MCF 10A (cell line): ENCODE results near the gene HSD11B2. TPM values are rescaled to one million over a fixed set of nuclear protein-coding genes. Genes with fewer than 3 reads are reported as not detected.

ENCODE experiments used
- BruUV-seq: library from RNA; stranded (reverse); fragments of 400-500 nt; replicated peaks from 2 replicates; lab custom pipeline; 2021; lab: Mats Ljungman, UMichigan
- CTCF ChIA-PET: fragments of 300-600 bp; sonication (Branson Sonifier 250); formaldehyde crosslinking; extraction: SDS; loops from one replicate; lab custom pipeline; 2021; ENCODE audit warnings: antibody characterized with exemption, inconsistent platforms; lab: Yijun Ruan, JAX
- POLR2A ChIA-PET: fragments of 300-600, 350-650 bp; sonication (Branson Sonifier 250); formaldehyde crosslinking; extraction: SDS; loops from one replicate; lab custom pipeline; 2020; ENCODE audit warnings: antibody characterized with exemption, inconsistent platforms; lab: Yijun Ruan, JAX
- DNase-seq: peaks from one replicate; pipeline ENCODE4 v3.0.0-alpha.2; 2018; ENCODE audit not compliant: unreplicated experiment
- H3K27ac Mint-ChIP-seq: one replicate; pipeline ENCODE4 v1.8.0; 2022; ENCODE audit warnings: mild to moderate bottlenecking, low read depth, mixed read lengths; ENCODE audit not compliant: unreplicated experiment
- H3K27me3 Mint-ChIP-seq: one replicate; pipeline ENCODE4 v1.8.0; 2022; ENCODE audit warnings: mixed read lengths; ENCODE audit not compliant: insufficient read depth, unreplicated experiment
- H3K36me3 Mint-ChIP-seq: one replicate; pipeline ENCODE4 v1.8.0; 2022; ENCODE audit warnings: mild to moderate bottlenecking, moderate library complexity, mixed read lengths; ENCODE audit not compliant: insufficient read depth, unreplicated experiment
- H3K4me1 Mint-ChIP-seq: one replicate; pipeline ENCODE4 v1.8.0; 2022; ENCODE audit warnings: mixed read lengths; ENCODE audit not compliant: insufficient read depth, unreplicated experiment
- H3K4me3 Mint-ChIP-seq: one replicate; pipeline ENCODE4 v1.8.0; 2022; ENCODE audit warnings: mild to moderate bottlenecking, moderate library complexity, mixed read lengths; ENCODE audit not compliant: unreplicated experiment
- H3K9me3 Mint-ChIP-seq: one replicate; pipeline ENCODE4 v1.8.0; 2022; ENCODE audit warnings: mixed read lengths; ENCODE audit not compliant: unreplicated experiment
- intact Hi-C: fragments of 100-400 bp; cut with micrococcal nuclease; formaldehyde crosslinking; loops from 2 replicates; pipeline ENCODE4 v1.14.1; 2022
- total RNA-seq: library from RNA; stranded (reverse); gene quantifications from 2 replicates; pipeline ENCODE4 v1.2.3, GENCODE V29; 2022
- TF ChIP-seq, protein P1 (sequence below): fragments of 200-600 bp; IDR thresholded peaks from one replicate; pipeline ENCODE4 v1.8.0; 2022; ENCODE audit warnings: antibody characterized with exemption, mild to moderate bottlenecking; ENCODE audit not compliant: unreplicated experiment

HSD11B2 gene
- total RNA-seq, 1 experiment from 2014 or later, result 0.86 TPM

DNA sequence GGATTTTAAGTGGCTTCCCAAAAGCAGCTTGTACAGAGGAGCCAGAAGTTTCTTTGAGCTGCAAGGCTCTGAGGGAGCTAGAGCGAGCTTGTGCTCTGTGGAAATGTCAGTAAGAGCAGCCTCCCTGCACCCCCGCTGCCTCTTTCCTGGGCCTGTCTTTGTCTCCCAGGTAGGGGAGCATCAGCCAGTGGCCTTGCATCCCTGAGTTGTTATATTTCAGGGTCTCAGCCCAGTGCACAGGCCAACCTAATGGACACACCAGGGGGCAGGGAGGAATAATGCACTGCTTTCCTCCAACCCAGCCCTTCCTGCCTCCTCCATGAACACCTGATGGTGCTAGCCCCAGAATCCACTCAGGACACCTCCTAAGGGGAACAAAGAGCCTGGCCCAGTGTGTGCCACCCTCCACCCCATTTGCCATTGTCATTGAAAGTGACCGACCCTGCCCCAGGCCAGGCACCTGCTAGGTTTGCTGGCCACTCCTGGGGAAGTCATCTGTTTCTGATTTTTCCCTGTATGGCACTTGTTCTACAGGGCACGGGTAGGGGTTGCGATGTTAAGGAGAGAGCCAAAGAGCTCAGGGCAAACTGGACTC lies 44.0 kb upstream of the HSD11B2 start:
- ChIA-PET CTCF (interaction anchor here (0.6 kb wide), 1 partner anchor 54 kb away, joined by 3 read pairs; no protein-coding TSS in a partner anchor), POLR2A (no interaction called here)
- Mint-ChIP-seq H3K27me3 (peaks cover 23% of the 10 kb centered on the region), H3K27ac (no peak overlapping the region), H3K4me1 (no peaks in the 10 kb centered on the region), H3K36me3 (no peaks in the 10 kb centered on the region), H3K4me3 (no peak overlapping the region), H3K9me3 (no peaks in the 10 kb centered on the region)
- intact Hi-C loops, result no loop called here
- no TSS peak for BruUV-seq
- no peak for DNase-seq
- TF ChIP-seq, protein P1, sequence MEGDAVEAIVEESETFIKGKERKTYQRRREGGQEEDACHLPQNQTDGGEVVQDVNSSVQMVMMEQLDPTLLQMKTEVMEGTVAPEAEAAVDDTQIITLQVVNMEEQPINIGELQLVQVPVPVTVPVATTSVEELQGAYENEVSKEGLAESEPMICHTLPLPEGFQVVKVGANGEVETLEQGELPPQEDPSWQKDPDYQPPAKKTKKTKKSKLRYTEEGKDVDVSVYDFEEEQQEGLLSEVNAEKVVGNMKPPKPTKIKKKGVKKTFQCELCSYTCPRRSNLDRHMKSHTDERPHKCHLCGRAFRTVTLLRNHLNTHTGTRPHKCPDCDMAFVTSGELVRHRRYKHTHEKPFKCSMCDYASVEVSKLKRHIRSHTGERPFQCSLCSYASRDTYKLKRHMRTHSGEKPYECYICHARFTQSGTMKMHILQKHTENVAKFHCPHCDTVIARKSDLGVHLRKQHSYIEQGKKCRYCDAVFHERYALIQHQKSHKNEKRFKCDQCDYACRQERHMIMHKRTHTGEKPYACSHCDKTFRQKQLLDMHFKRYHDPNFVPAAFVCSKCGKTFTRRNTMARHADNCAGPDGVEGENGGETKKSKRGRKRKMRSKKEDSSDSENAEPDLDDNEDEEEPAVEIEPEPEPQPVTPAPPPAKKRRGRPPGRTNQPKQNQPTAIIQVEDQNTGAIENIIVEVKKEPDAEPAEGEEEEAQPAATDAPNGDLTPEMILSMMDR, result no peak

- Mint-ChIP-seq H3K36me3 (no peaks in the 10 kb centered on the region), H3K27me3 (peaks cover 23% of the 10 kb centered on the region), H3K4me3 (no peak overlapping the region), H3K4me1 (no peaks in the 10 kb centered on the region), H3K9me3 (no peaks in the 10 kb centered on the region), H3K27ac (no peak overlapping the region)
- ChIA-PET CTCF (interaction anchor here (0.6 kb wide), 1 partner anchor 53 kb away, joined by 3 read pairs; no protein-coding TSS in a partner anchor), POLR2A (no interaction called here)
- TF ChIP-seq, protein P1, result no peak
- no peak for DNase-seq
- no TSS peak for BruUV-seq
- intact Hi-C loops, result no loop called here
Observed at GRCh38 chr16:67387479-67388079, 43.3 kb upstream of the HSD11B2 start.

DNA sequence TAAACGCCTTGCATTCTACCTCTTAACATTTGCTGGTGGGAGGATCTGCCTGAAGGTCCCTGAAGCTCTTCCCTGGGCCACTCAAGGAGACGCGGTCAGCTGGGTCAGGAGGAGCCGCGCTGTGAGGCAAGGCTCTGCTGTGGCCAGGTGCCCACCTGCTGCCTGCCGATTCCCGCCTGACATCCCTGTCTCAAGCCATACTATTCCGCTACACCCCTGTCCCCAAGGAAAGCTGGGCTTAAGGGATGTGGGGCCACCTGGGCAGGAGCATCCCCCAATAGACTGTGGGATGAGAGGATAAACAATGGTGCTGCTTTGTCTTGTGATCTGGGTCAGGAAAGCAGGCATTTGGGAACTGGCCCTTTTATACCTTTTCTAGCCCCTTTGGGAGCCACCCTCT lies 42.7 kb upstream of the HSD11B2 start:
- TF ChIP-seq, protein P1, result no peak
- Mint-ChIP-seq H3K36me3 (no peaks in the 10 kb centered on the region), H3K27me3 (peaks cover 23% of the 10 kb centered on the region), H3K4me3 (no peak overlapping the region), H3K9me3 (no peaks in the 10 kb centered on the region), H3K27ac (no peak overlapping the region), H3K4me1 (no peaks in the 10 kb centered on the region)
- POLR2A ChIA-PET, result no interaction called here
- no TSS peak for BruUV-seq
- DNase-seq, result no peak
- intact Hi-C loops, result no loop called here
- CTCF ChIA-PET, result interaction anchor here (0.8 kb wide), 1 partner anchor 161 kb away, joined by 4 read pairs; the partner anchor contains the start of gene TMEM208

DNA sequence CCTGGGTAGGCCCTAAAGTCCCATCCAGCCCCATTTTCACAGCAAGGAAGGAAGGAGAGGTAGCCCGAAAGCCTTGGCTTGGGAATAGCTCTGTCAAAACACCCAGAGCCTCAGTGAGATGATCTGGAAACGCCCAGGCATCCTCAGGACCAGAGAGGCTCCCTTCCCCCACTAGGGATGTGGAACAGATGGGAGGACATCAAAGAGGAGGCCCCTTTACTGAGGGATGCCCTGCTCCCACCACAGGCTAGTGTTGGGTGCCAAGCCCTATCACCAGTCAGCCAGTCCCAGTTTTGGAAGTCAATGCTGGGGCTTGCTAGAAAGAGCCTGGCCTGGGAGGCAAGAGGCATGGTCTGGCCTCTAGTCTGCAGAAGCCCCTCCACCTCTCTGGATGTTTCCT lies 42.3 kb upstream of the HSD11B2 start:
- H3K27me3 Mint-ChIP-seq, result peaks cover 23% of the 10 kb centered on the region
- TF ChIP-seq, protein P1, result no peak
- BruUV-seq, result no TSS peak
- CTCF ChIA-PET, result interaction anchor here (0.8 kb wide), 1 partner anchor 161 kb away, joined by 4 read pairs; the partner anchor contains the start of gene TMEM208
- no peak overlapping the region for H3K4me3 Mint-ChIP-seq
- H3K27ac Mint-ChIP-seq, result no peak overlapping the region
- no peaks in the 10 kb centered on the region for H3K9me3 Mint-ChIP-seq
- H3K36me3 Mint-ChIP-seq, result no peaks in the 10 kb centered on the region
- H3K4me1 Mint-ChIP-seq, result no peaks in the 10 kb centered on the region
- intact Hi-C loops, result no loop called here
- DNase-seq, result no peak
- POLR2A ChIA-PET, result no interaction called here
